T-cell (primary cell): Measurements from ENCODE around the gene S1PR4. TPM values are rescaled to one million over a fixed set of nuclear protein-coding genes. Genes with fewer than 3 reads are reported as not detected.
A peak's percentile ranks its signal among the peaks of the same experiment; 100 is the strongest.

Experiments
- ATAC-seq, 4 experiments: fragments of 200-7000 bp in 3 of 4; fragments of 150-1000 bp in 1 of 4; cut with Tn5 transposase; replicated peaks in 1 of 4; 1 replicate in 3 of 4; 2 replicates in 1 of 4; pipeline ENCODE4 v1.10.0; 2021; ENCODE audit warnings: moderate library complexity in 3 of 4, mild to moderate bottlenecking in 2 of 4, moderate number of reproducible peaks in 1 of 4
- CTCF ChIA-PET, 2 donors: fragments of 300-600 bp; sonication (Branson Sonifier 250); formaldehyde crosslinking; loops; one replicate each; lab custom pipeline; 2022; ENCODE audit warnings: antibody characterized with exemption in 2 of 2; lab: Charles Lee
- POLR2A ChIA-PET, 2 donors: fragments of 300-600 bp; sonication (Branson Sonifier 250); formaldehyde crosslinking; loops; one replicate each; lab custom pipeline; 2022; ENCODE audit warnings: antibody characterized with exemption in 2 of 2; lab: Charles Lee
- DNase-seq, 35 experiments: peaks; one replicate each; pipeline versions ENCODE4 v3.0.0 to v3.0.0-alpha.2; 2013 to 2023
- H3K27ac ChIP-seq: one replicate; pipeline ENCODE4 v1.5.1; 2013; ENCODE audit warnings: low read length
- H3K27me3 ChIP-seq, 2 experiments: replicated peaks in 1 of 2; 1 replicate in 1 of 2; 2 replicates in 1 of 2; pipeline versions ENCODE4 v1.6.1 to v1.7.0; 2013; ENCODE audit warnings: low read length in 1 of 2, mixed read lengths in 1 of 2; ENCODE audit not compliant: control insufficient read depth in 2 of 2, insufficient read depth in 2 of 2; ENCODE audit errors: extremely low read depth in 1 of 2
- H3K36me3 ChIP-seq, 2 donors: 1 replicate in 1 of 2; 2 replicates in 1 of 2; pipeline versions ENCODE4 v1.6.1 to v1.7.0; 2013; ENCODE audit warnings: low read length in 1 of 2; ENCODE audit not compliant: control insufficient read depth in 2 of 2, insufficient read depth in 1 of 2; ENCODE audit errors: extremely low read depth in 1 of 2
- H3K4me1 ChIP-seq, 2 experiments: 1 replicate in 1 of 2; 2 replicates in 1 of 2; pipeline versions ENCODE4 v1.6.1 to v1.7.0; 2013; ENCODE audit warnings: low read length in 2 of 2, mixed read lengths in 1 of 2; ENCODE audit not compliant: insufficient read depth in 2 of 2, control insufficient read depth in 1 of 2; ENCODE audit errors: extremely low read depth in 1 of 2
- H3K4me3 ChIP-seq, 2 donors: 1 replicate in 1 of 2; 2 replicates in 1 of 2; pipeline versions ENCODE4 v1.5.1 to v1.7.0; 2013; ENCODE audit warnings: mild to moderate bottlenecking in 2 of 2, low read length in 1 of 2, moderate library complexity in 1 of 2; ENCODE audit not compliant: control insufficient read depth in 1 of 2; ENCODE audit errors: extremely low read depth in 1 of 2
- H3K9me3 ChIP-seq: 2 replicates; pipeline ENCODE4 v1.7.0; 2013
- H3K27ac Mint-ChIP-seq, 2 donors: one replicate each; pipeline ENCODE4 v1.8.0; 2020 to 2021; ENCODE audit warnings: mild to moderate bottlenecking in 2 of 2, mixed read lengths in 2 of 2
- H3K27me3 Mint-ChIP-seq, 2 donors: one replicate each; pipeline ENCODE4 v1.8.0; 2021 to 2022; ENCODE audit warnings: mixed read lengths in 2 of 2
- H3K36me3 Mint-ChIP-seq: one replicate; pipeline ENCODE4 v1.8.0; 2021; ENCODE audit warnings: mixed read lengths
- H3K4me1 Mint-ChIP-seq, 3 donors: one replicate each; pipeline ENCODE4 v1.8.0; 2020 to 2022; ENCODE audit warnings: mixed read lengths in 3 of 3, mild to moderate bottlenecking in 1 of 3
- H3K4me3 Mint-ChIP-seq, 3 donors: one replicate each; pipeline ENCODE4 v1.8.0; 2020 to 2022; ENCODE audit warnings: mild to moderate bottlenecking in 3 of 3, mixed read lengths in 3 of 3, moderate library complexity in 3 of 3
- H3K9me3 Mint-ChIP-seq, 3 donors: one replicate each; pipeline ENCODE4 v1.8.0; 2020 to 2022; ENCODE audit warnings: mixed read lengths in 3 of 3
- WGBS: methylation state at CpG from one replicate; pipeline ENCODE4 v1.1.5; 2013; ENCODE audit warnings: missing lambda C conversion rate; ENCODE audit not compliant: insufficient coverage; 5-methylcytosine and 5-hydroxymethylcytosine counted together
- total RNA-seq, 35 experiments: library from RNA in 6 of 35; stranded (reverse) in 6 of 35; fragments of 120-200 nt in 1 of 35; gene quantifications; one replicate each; pipeline versions ENCODE4 v1.2.1 to v1.2.4 and lab custom pipeline; 2013 to 2026

Gene S1PR4
- total RNA-seq, 5 donors from 2014 or later (not counting 1 experiment from before 2014, with no cell fraction given) = 77.0 to 345 (median 324) TPM

- H3K4me3 Mint-ChIP-seq = peak within 1 kb of the TSS; percentile 55 to 76 (median 57)
- Histone ChIP-seq H3K27me3 (peaks cover 0 to 21% of the 10 kb centered on the region in 2 experiments), H3K4me1 (peaks cover 9 to 44% of the 10 kb centered on the region in 2 experiments), H3K27ac (no peak within 1 kb of the TSS), H3K36me3 (no peaks in the 10 kb centered on the region), H3K4me3 (peak within 1 kb of the TSS; percentile 36 to 66), H3K9me3 (no peaks in the 10 kb centered on the region)
- ChIA-PET POLR2A (no interaction called here), CTCF (interaction anchor here in 1 of 2 donors (0.7 kb wide), 1 partner anchor 29 kb away, joined by 3 read pairs; no protein-coding TSS in a partner anchor)
- 19% methylated on average over 28 of the region's 40 CpGs for WGBS
- H3K9me3 Mint-ChIP-seq = peaks cover 0 to 6% (median 3%) of the 10 kb centered on the region in 3 donors
- DNase-seq (peak in 27 of 35 experiments; percentile 10 to 59 (median 33)), ATAC-seq (peak; percentile 21 to 33 (median 30))
- H3K4me1 Mint-ChIP-seq = peaks cover 27 to 46% (median 38%) of the 10 kb centered on the region in 3 donors
- peaks cover 6% of the 10 kb centered on the region for H3K36me3 Mint-ChIP-seq
- H3K27me3 Mint-ChIP-seq = peaks cover 4 to 7% of the 10 kb centered on the region in 2 donors
- H3K27ac Mint-ChIP-seq = peak within 1 kb of the TSS; percentile 58 to 69
Observed at GRCh38 chr19:3135961-3136683, 42.4 kb upstream of the S1PR4 start, which contains the start of gene GNA15. GNA15 (plus strand) TSS chr19:3136033; CDS start chr19:3136451, 418 bp downstream.

- Histone ChIP-seq H3K27ac (no peak overlapping the region), H3K36me3 (no peaks in the 10 kb centered on the region), H3K27me3 (peaks cover 0 to 21% of the 10 kb centered on the region in 2 experiments), H3K4me3 (peak overlapping the region; percentile 32 to 36), H3K9me3 (no peaks in the 10 kb centered on the region), H3K4me1 (peaks cover 9 to 49% of the 10 kb centered on the region in 2 experiments)
- no peak for ATAC-seq
- Mint-ChIP-seq H3K27ac (peak overlapping the region; percentile 58 to 69), H3K9me3 (peaks cover 0 to 6% (median 3%) of the 10 kb centered on the region in 3 donors), H3K4me3 (peak overlapping the region; percentile 55 to 76 (median 57)), H3K27me3 (peaks cover 4 to 7% of the 10 kb centered on the region in 2 donors), H3K4me1 (peaks cover 27 to 47% (median 38%) of the 10 kb centered on the region in 3 donors), H3K36me3 (peaks cover 6% of the 10 kb centered on the region)
- no peak for DNase-seq
- WGBS = 46% methylated on average over 11 of the region's 16 CpGs
- ChIA-PET CTCF (no interaction called here), POLR2A (no interaction called here)
Observed at GRCh38 chr19:3136684-3137055, 41.9 kb upstream of the S1PR4 start.

- H3K27ac Mint-ChIP-seq = peak overlapping the region; percentile 58 to 69
- ChIA-PET POLR2A (no interaction called here), CTCF (no interaction called here)
- peaks cover 6% of the 10 kb centered on the region for H3K36me3 Mint-ChIP-seq
- peak overlapping the region; percentile 55 to 76 (median 57) for H3K4me3 Mint-ChIP-seq
- no peak overlapping the region for H3K27ac ChIP-seq
- WGBS = 88% methylated on average over 4 of the region's 7 CpGs
- H3K9me3 ChIP-seq = no peaks in the 10 kb centered on the region
- DNase-seq = no peak
- H3K27me3 ChIP-seq = peaks cover 0 to 21% of the 10 kb centered on the region in 2 experiments
- peaks cover 0 to 6% (median 3%) of the 10 kb centered on the region in 3 donors for H3K9me3 Mint-ChIP-seq
- H3K4me1 ChIP-seq = peaks cover 9 to 54% of the 10 kb centered on the region in 2 experiments
- H3K36me3 ChIP-seq = no peaks in the 10 kb centered on the region
- ATAC-seq = no peak
- no peak overlapping the region for H3K4me3 ChIP-seq
- peaks cover 30 to 52% (median 43%) of the 10 kb centered on the region in 3 donors for H3K4me1 Mint-ChIP-seq
- peaks cover 4 to 7% of the 10 kb centered on the region in 2 donors for H3K27me3 Mint-ChIP-seq
Observed at GRCh38 chr19:3137119-3137518, 41.5 kb upstream of the S1PR4 start.

- ChIA-PET POLR2A (no interaction called here), CTCF (interaction anchor here in 1 of 2 donors (0.7 kb wide), 1 partner anchor 14 kb away, joined by 7 read pairs; no protein-coding TSS in a partner anchor)
- ATAC-seq (no peak), DNase-seq (no peak)
- H3K36me3 Mint-ChIP-seq = peaks cover 6% of the 10 kb centered on the region
- no peak overlapping the region for H3K27ac Mint-ChIP-seq
- Histone ChIP-seq H3K36me3 (no peaks in the 10 kb centered on the region), H3K4me1 (peaks cover 5 to 48% of the 10 kb centered on the region in 2 experiments), H3K9me3 (no peaks in the 10 kb centered on the region), H3K27ac (no peak overlapping the region), H3K27me3 (peaks cover 0 to 21% of the 10 kb centered on the region in 2 experiments), H3K4me3 (no peak overlapping the region)
- peaks cover 28 to 50% (median 39%) of the 10 kb centered on the region in 3 donors for H3K4me1 Mint-ChIP-seq
- peaks cover 0 to 6% (median 3%) of the 10 kb centered on the region in 3 donors for H3K9me3 Mint-ChIP-seq
- H3K4me3 Mint-ChIP-seq = no peak overlapping the region
- no CpG with 5 or more reads among the region's 15 CpGs for WGBS
- H3K27me3 Mint-ChIP-seq = peaks cover 4 to 7% of the 10 kb centered on the region in 2 donors
Observed at GRCh38 chr19:3138268-3138667, 40.3 kb upstream of the S1PR4 start.

GRCh38 chr19:3140667-3141038 lies 37.9 kb upstream of the S1PR4 start:
- Histone ChIP-seq H3K27ac (peak overlapping the region; percentile 4), H3K9me3 (no peaks in the 10 kb centered on the region), H3K4me1 (peaks cover 3 to 35% of the 10 kb centered on the region in 2 experiments), H3K36me3 (no peaks in the 10 kb centered on the region), H3K4me3 (no peak overlapping the region), H3K27me3 (peaks cover 0 to 10% of the 10 kb centered on the region in 2 experiments)
- ChIA-PET POLR2A (no interaction called here), CTCF (interaction anchor here (0.6 to 1.2 kb wide), 3 partner anchors 14 to 416 kb away, joined by 4 to 5 read pairs (median 4); no protein-coding TSS in a partner anchor)
- Mint-ChIP-seq H3K4me1 (peaks cover 22 to 39% (median 27%) of the 10 kb centered on the region in 3 donors), H3K9me3 (peaks cover 0 to 6% (median 3%) of the 10 kb centered on the region in 3 donors), H3K27ac (peak overlapping the region in 1 of 2 donors; percentile 61), H3K36me3 (peaks cover 6% of the 10 kb centered on the region), H3K27me3 (peaks cover 3 to 4% of the 10 kb centered on the region in 2 donors), H3K4me3 (no peak overlapping the region)
- DNase-seq = no peak
- ATAC-seq = peak in 1 of 4 experiments; percentile 36

GRCh38 chr19:3142292-3142670 lies 36.3 kb upstream of the S1PR4 start:
- peak in 2 of 4 experiments; percentile 13 to 36 for ATAC-seq
- POLR2A ChIA-PET = no interaction called here

More at GRCh38 chr19:3142292-3142670, 36.3 kb upstream of the S1PR4 start:
- WGBS = no CpG with 5 or more reads among the region's 6 CpGs
- no peaks in the 10 kb centered on the region for H3K9me3 ChIP-seq
- Mint-ChIP-seq H3K4me3 (peak overlapping the region in 1 of 3 donors; percentile 9), H3K4me1 (peaks cover 24 to 37% (median 24%) of the 10 kb centered on the region in 3 donors), H3K27ac (peak overlapping the region; percentile 79 to 83), H3K27me3 (no peaks in the 10 kb centered on the region), H3K9me3 (peaks cover 0 to 6% (median 3%) of the 10 kb centered on the region in 3 donors), H3K36me3 (peaks cover 6% of the 10 kb centered on the region)
- peak overlapping the region; percentile 47 for H3K27ac ChIP-seq
- H3K36me3 ChIP-seq = no peaks in the 10 kb centered on the region
- H3K27me3 ChIP-seq = no peaks in the 10 kb centered on the region
- no peak overlapping the region for H3K4me3 ChIP-seq
- no peak for DNase-seq
- H3K4me1 ChIP-seq = peaks cover 0 to 25% of the 10 kb centered on the region in 2 experiments
- CTCF ChIA-PET = no interaction called here
